HUDEP-2 (cell line): Measurements from ENCODE around the gene FAM118A.
A peak's percentile ranks its signal among the peaks of the same experiment; 100 is the strongest.
"Not testable (repeated sequence)": the region's sequence is repeated elsewhere in the genome, so short reads cannot be mapped to it uniquely, and the experiment has no call there.

Source experiments
- DNase-seq, 76 experiments: peaks; one replicate each; lab custom pipeline; 2025; ENCODE audit not compliant: unreplicated experiment in 76 of 76; lab: John Stamatoyannopoulos, UW

Gene FAM118A

DNA sequence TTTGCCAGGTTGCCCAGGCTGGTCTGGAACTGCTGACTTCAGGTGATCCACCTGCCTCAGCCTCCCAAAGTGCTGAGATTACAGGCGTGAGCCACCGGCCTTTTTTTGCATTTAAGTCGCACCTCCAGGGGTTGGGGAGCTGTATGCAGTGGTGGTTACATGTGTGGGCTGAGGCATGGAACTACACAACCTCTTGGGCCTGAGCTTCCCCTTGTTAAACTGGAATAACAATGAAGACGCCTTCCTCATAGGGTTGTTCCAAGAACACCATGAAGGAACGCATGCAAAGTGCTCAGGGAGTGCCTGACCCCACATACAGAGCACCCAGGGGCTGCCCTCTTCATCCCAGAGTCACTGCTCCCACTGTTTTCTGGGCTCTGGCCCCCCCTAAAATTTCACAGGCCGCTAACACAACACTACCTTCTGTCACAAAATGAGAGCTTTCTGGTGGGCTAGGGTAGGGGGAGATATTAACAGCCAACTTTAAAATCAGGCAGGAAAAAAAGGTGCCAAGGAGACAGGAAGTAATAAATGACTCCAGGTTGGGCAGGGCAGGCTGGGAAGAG is 1.3 kb upstream of the FAM118A start:
- DNase-seq: no peak

DNA sequence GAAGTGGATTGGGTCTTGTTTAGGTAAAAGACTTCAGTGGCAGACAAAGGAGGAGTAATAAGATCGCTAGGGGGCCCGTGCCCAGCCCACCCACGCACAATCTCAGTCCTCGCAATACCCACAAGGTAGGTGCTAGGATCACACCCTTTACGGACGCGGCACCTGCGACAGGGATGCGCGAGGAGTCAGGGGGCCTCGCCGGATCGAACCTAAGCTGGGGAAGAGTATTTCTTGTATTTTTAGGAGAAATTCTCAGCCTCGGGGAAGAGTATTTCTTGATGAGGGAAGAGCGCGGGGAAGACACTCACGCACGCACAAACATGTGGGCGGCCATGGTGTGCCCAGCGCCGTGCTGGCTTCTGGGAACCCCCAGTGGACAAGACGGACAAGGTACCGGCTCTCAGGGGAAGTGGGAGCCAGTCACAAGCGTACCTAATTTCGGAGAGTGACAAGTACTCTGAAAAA is 745 bp upstream of the FAM118A start:
- peak in 1 of 76 experiments; percentile 15 for DNase-seq

GRCh38 chr22:45310331-45310976 is 720 bp downstream of the FAM118A start:
- DNase-seq: peak in 3 of 76 experiments; percentile 19 to 21 (median 20)

GRCh38 chr22:45310977-45311531 is 1.3 kb downstream of the FAM118A start:
- DNase-seq: peak in 4 of 76 experiments; percentile 17 to 37 (median 18)

DNA sequence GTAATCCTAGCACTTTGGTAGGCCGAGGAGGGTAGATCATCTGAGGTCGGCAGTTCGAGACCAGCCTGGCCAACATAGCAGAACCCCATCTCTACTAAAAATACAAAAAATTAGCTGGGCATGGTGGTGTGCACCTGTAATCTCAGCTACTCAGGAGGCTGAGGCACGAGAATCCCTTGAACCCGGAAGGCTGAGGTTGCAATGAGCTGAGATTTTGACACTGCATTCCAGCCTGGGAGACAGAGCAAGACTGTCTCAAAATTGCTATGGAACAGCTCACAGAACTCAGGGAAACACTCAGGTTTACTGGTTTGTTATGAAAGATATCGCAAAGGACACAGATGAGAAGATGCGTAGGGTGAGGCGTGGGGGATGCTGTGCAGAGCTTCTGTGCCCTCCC is 2.7 kb downstream of the FAM118A start:
- DNase-seq: no peak

- DNase-seq: no peak
Measured at GRCh38 chr22:45312856-45313255, 3.1 kb downstream of the FAM118A start.

DNA sequence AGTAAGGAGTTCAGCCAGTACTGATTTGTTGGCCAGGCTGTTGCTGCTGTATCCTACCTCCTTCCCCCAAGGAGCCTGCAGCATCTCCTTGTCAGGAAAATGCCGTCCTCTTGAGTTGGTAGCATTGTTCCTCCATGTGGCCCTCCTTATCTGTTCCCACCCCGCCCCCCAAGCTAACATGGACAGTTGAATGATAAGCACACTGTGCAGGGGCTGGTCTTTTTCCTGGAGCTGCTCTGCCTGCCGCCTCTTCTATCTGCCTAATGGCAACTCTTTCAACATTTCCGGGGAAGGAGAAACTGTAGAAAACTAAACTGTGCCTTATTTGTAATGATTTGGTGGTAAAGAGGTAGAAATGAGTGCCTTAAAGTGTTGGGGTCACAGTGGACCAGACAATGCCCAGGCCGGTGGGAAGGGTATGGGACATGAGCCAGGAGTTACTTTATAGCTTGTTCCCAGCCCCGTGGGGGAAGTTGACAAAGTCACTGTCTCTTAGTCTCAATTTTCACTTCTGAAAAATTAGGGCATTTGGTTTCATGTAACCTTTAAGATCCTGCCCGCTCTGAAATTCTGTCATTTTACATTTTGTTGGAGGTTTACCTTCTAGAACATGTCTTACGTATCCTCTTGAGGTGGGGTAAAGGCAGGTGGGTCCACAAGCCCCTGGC is 4.5 kb downstream of the FAM118A start:
- peak in 74 of 76 experiments; percentile 11 to 91 (median 76) for DNase-seq

DNA sequence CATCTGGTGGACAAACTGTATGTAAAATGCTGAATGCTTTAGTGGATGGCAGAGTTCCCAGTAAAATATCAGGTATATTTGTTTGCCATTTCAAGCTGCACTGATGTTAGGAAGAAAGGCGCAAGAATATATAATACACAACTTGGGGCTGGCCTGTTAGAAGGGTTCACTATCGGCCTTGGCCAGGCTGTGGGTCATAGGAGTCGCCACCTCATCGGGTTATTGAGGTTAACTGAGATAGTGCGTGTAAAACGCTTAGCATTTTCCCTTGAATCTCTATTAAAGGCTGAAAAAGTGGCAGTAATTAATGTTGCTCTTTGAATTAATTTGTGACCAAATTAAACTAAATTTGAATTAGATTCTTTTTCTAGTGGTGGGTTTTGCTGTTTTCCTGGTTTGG is 5.1 kb downstream of the FAM118A start:
- DNase-seq: peak in 37 of 76 experiments; percentile 5 to 53 (median 29)

DNA sequence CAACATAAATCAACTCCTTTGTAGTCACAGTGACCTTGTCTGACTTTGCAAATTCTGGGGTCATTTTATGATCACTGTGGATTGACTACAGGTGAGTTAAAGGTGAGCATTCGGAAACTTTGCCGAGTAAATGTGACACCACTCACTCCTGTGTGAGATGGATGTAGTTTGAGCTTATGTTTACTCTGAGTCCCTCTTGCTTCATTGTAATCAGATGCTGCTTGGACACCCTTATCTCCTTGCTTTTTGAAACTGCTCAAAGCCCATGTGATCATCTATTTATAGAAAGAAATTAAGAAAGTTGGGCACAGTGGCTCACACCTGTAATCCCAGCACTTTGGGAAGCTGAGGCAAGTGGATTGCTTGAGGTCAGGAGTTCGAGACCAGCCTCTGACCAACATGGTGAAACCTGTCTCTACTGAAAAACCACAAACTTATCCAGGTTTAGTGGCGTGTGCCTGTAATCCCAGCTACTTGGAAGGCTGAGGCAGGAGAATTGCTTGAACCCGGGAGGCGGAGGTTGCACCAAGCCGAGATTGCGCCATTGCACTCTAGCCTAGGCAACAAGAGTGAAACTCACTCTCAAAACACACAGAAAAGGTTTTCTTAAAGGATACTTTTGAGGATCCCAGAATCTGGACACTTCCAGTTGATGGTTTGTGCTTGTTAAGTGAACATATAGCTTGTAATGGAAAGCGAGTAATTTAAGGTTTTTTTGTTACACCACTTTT is 7.2 kb downstream of the FAM118A start:
- DNase-seq: no peak

DNA sequence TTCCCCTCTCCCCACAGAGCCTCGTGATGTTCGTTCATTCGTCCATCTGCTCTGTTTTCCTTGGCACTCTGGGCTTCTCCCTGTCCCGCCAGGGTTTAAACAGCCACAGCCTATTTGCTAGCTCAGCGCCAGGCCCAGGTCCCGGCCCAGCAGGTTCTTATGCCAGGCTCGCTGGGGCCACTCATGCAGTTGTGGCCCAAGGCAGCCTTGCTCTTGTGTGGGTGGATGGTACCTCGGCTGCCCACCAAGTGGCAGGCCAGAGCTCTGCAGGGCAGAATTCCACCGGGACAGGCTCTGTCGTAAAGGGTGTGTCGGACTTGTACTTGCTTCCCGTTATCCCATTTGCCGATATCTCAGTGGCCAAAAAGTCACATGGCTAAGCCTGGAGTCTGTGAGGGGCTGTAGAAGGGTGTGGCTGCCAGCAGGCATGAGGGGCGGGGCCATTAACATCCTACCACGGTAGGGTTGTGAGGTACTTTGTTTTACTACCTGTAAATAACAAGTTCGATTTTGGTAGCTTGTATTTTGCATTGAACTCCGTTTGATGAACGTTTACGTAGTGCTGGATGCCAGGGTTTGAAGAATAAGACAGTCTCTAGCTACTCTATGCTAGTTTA is 7.9 kb downstream of the FAM118A start:
- no peak for DNase-seq

GRCh38 chr22:45318168-45318557 is 8.4 kb downstream of the FAM118A start:
- no peak for DNase-seq

DNA sequence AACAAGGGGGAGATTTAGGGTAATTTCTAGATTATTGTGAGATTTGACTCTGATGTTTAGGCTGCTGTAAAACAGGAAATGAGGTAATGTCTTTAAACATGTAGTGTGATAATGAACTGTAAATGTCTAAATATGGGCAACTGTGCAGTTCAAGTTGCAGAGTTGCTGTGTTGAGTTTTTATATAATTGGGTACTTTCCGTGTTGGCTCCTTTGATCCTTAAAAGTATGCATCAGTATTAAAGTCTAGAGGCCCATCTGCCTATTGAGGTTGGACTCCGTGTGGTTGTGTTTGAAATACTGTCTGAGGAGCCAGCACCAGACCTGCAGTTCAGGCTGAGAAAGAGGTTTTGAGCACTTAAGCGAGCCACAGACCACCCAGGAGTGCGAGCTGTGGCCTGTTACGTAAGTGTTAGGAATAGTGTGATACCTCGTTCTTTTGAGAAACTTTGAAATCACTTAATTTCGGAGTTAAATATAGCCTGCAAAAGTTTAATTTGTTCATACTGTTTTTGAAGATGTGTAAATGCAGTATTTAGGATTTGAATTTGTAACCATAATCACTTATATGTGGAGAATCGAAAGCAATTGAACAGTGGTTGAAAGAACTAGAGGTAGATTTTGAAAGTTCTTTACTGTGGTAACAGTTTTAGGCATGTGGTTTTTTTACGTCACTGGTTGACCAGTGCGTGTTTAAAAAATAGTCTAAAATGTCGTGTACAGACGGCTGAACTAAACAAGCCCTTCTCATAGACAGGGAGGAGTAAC is 9.0 kb downstream of the FAM118A start:
- DNase-seq: no peak

- DNase-seq: no peak
Measured at GRCh38 chr22:45319324-45319685, 9.6 kb downstream of the FAM118A start.

GRCh38 chr22:45320357-45320976 is 10.7 kb downstream of the FAM118A start:
- no peak for DNase-seq

DNA sequence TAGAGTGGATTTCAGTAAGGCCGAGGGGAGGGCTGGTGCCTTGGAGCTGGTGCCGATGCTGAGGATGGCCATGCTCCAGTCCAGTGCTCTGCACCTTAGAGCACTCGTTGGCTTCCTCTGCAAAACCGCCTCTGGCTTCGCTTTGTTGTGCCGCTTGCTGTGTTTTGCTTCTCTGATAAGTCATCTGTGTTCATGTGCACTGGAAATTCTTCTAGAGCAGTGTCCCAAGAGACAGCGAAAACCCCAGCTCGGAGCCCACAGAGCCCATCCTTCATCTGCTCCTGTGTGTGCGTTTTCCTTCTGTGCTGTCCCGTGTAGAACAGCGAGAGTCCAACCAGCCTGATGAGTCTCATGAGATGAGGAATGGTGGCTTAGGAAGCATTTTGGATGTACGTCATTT is 12.1 kb downstream of the FAM118A start:
- DNase-seq: no peak

- no peak for DNase-seq
Measured at GRCh38 chr22:45322873-45323525, 13.3 kb downstream of the FAM118A start.

GRCh38 chr22:45323695-45324094 is 14.0 kb downstream of the FAM118A start:
- no peak for DNase-seq

DNA sequence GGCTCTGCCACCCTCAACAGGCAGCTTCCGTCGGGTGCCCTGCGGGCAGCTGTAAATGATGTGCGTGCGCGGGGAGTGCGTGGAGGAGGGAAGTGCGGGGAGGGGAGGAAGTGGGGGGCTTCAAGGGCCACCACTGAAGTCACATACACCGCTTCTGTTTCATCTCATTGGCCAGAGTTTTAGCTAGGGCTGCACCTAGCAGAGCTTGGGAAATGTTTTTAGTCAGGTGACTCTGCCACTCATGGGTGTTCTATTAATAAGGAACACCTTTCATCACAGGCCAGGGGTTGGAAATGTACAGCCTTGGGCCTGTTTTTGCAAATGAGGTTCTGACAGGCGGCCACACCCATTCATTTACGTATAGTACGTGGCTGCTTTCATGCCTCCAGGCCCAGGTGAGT is 14.6 kb downstream of the FAM118A start:
- DNase-seq: no peak

DNA sequence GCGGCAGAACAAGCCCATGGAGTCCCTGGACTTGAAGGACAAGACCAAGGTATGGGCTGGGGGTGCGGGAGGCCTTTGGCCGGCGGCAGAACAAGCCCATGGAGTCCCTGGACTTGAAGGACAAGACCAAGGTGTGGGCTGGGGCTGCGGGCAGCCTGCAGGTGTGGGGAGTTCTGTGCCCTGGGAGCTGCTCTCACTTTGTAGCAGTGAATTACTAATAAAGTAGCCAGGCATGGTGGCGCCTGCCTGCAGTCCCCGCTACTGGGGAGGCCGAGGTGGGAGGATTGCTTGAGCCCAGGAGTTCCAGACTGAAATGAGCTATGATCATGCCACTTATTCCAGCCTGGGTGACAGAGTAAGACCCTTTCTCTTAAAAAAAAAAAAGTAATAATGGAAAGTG is 18.5 kb downstream of the FAM118A start:
- DNase-seq: not testable (repeated sequence)
